H9 (cell line): Measurements from ENCODE around the gene TIMM13. TPM values are rescaled to one million over a fixed set of nuclear protein-coding genes. Genes with fewer than 3 reads are reported as not detected.

ENCODE experiments used
- DNase-seq: peaks from one replicate; pipeline ENCODE4 v3.0.0-alpha.2; 2017
- H2AFZ ChIP-seq: one replicate; pipeline ENCODE4 v1.6.1; 2013; ENCODE audit warnings: mild to moderate bottlenecking, low read length, control low read depth, moderate library complexity
- H2AK5ac ChIP-seq: 2 replicates; pipeline ENCODE4 v1.6.1; 2013; ENCODE audit warnings: low read length, control low read depth, mixed read lengths; ENCODE audit not compliant: insufficient read length
- H2BK120ac ChIP-seq: one replicate; pipeline ENCODE4 v1.6.1; 2013; ENCODE audit warnings: low read depth, mild to moderate bottlenecking, low read length, control low read depth, inconsistent platforms; ENCODE audit not compliant: poor library complexity, severe bottlenecking
- H2BK12ac ChIP-seq: 2 replicates; pipeline ENCODE4 v1.6.1; 2013; ENCODE audit warnings: low read length, control low read depth, mixed read lengths, low read depth; ENCODE audit not compliant: insufficient read length
- H2BK15ac ChIP-seq: 2 replicates; pipeline ENCODE4 v1.6.1; 2013; ENCODE audit warnings: low read depth, low read length, control low read depth
- H2BK20ac ChIP-seq: one replicate; pipeline ENCODE4 v1.6.1; 2013; ENCODE audit warnings: low read depth, mild to moderate bottlenecking, low read length, control low read depth, inconsistent platforms; ENCODE audit not compliant: poor library complexity, severe bottlenecking
- H2BK5ac ChIP-seq: 2 replicates; pipeline ENCODE4 v1.6.1; 2013; ENCODE audit warnings: low read length, control low read depth, mixed read lengths; ENCODE audit not compliant: insufficient read length
- H3K14ac ChIP-seq: 2 replicates; pipeline ENCODE4 v1.6.1; 2013; ENCODE audit warnings: low read length, control low read depth; ENCODE audit not compliant: insufficient read depth
- H3K18ac ChIP-seq: 2 replicates; pipeline ENCODE4 v1.6.1; 2013; ENCODE audit warnings: low read depth, mild to moderate bottlenecking, mixed read lengths, low read length, control low read depth; ENCODE audit not compliant: insufficient read length
- H3K23ac ChIP-seq: 2 replicates; pipeline ENCODE4 v1.6.1; 2013; ENCODE audit warnings: low read length, control low read depth, mixed read lengths, low read depth; ENCODE audit not compliant: insufficient read length
- H3K23me2 ChIP-seq: 2 replicates; pipeline ENCODE4 v1.6.1; 2013; ENCODE audit warnings: low read depth, mild to moderate bottlenecking, mixed read lengths, low read length, control low read depth; ENCODE audit not compliant: insufficient read length, poor library complexity, severe bottlenecking
- H3K27ac ChIP-seq: 2 replicates; pipeline ENCODE4 v1.5.1; 2013; ENCODE audit warnings: low read length, control low read depth, mixed read lengths, low read depth; ENCODE audit not compliant: insufficient read length
- H3K27me3 ChIP-seq: 2 replicates; pipeline ENCODE4 v1.6.1; 2013; ENCODE audit warnings: low read length, control low read depth, inconsistent platforms; ENCODE audit not compliant: insufficient read depth
- H3K4ac ChIP-seq: 2 replicates; pipeline ENCODE4 v1.6.1; 2013; ENCODE audit warnings: low read depth, mild to moderate bottlenecking, control low read depth, inconsistent platforms, low read length, moderate library complexity
- H3K4me1 ChIP-seq: 2 replicates; pipeline ENCODE4 v1.6.1; 2013; ENCODE audit warnings: low read length, control low read depth, inconsistent platforms; ENCODE audit not compliant: insufficient read depth
- H3K4me2 ChIP-seq: 2 replicates; pipeline ENCODE4 v1.6.1; 2013; ENCODE audit warnings: low read length, control low read depth, mixed read lengths; ENCODE audit not compliant: insufficient read length, insufficient read depth
- H3K56ac ChIP-seq: 2 replicates; pipeline ENCODE4 v1.6.1; 2013; ENCODE audit warnings: low read depth, mild to moderate bottlenecking, mixed read lengths, low read length, control low read depth; ENCODE audit not compliant: insufficient read length
- H3K79me1 ChIP-seq: 2 replicates; pipeline ENCODE4 v1.6.1; 2013; ENCODE audit warnings: low read depth, mild to moderate bottlenecking, moderate library complexity, low read length, control low read depth, inconsistent platforms; ENCODE audit not compliant: insufficient read depth, poor library complexity, severe bottlenecking
- H3K79me2 ChIP-seq: 2 replicates; pipeline ENCODE4 v1.6.1; 2013; ENCODE audit warnings: low read length, control low read depth, inconsistent platforms; ENCODE audit not compliant: insufficient read depth
- H3K9ac ChIP-seq: 2 replicates; pipeline ENCODE4 v1.6.1; 2013; ENCODE audit warnings: low read length, control low read depth, mixed read lengths; ENCODE audit not compliant: insufficient read length; ENCODE audit errors: extremely low read depth
- H3K9me3 ChIP-seq: one replicate; pipeline ENCODE4 v1.6.1; 2013; ENCODE audit warnings: low read depth, low read length, inconsistent platforms; ENCODE audit not compliant: control insufficient read depth
- H3T11ph ChIP-seq: one replicate; pipeline ENCODE4 v1.6.1; 2013; ENCODE audit warnings: mild to moderate bottlenecking, low read length, control low read depth, inconsistent platforms
- H4K20me1 ChIP-seq: one replicate; pipeline ENCODE4 v1.6.1; 2013; ENCODE audit not compliant: control insufficient read depth, insufficient read length, insufficient read depth
- H4K5ac ChIP-seq: 2 replicates; pipeline ENCODE4 v1.6.1; 2013; ENCODE audit warnings: low read depth, mild to moderate bottlenecking, mixed read lengths, low read length, control low read depth; ENCODE audit not compliant: insufficient read length
- H4K8ac ChIP-seq: replicated peaks from 2 replicates; pipeline ENCODE4 v1.6.1; 2013; ENCODE audit warnings: low read length, control low read depth, mixed read lengths, low read depth; ENCODE audit not compliant: insufficient read length
- H4K91ac ChIP-seq: 2 replicates; pipeline ENCODE4 v1.6.1; 2013; ENCODE audit warnings: low read depth, mild to moderate bottlenecking, moderate library complexity, mixed read lengths, low read length, control low read depth; ENCODE audit not compliant: insufficient read length
- H3K27ac Mint-ChIP-seq, 3 experiments: 2 replicates in 2 of 3; 3 replicates in 1 of 3; pipeline ENCODE4 v1.8.0; 2020 to 2021; ENCODE audit warnings: mixed read lengths in 3 of 3, mild to moderate bottlenecking in 1 of 3, moderate library complexity in 1 of 3
- H3K27me3 Mint-ChIP-seq: 2 replicates; pipeline ENCODE4 v1.8.0; 2021; ENCODE audit warnings: low read depth, mild to moderate bottlenecking, moderate library complexity, mixed read lengths
- H3K36me3 Mint-ChIP-seq, 3 experiments: 2 replicates in 2 of 3; 3 replicates in 1 of 3; pipeline ENCODE4 v1.8.0; 2020 to 2021; ENCODE audit warnings: low read depth in 3 of 3, mixed read lengths in 3 of 3; ENCODE audit not compliant: insufficient read depth in 1 of 3
- H3K4me1 Mint-ChIP-seq, 2 experiments: 2 replicates each; pipeline ENCODE4 v1.8.0; 2020; ENCODE audit warnings: mixed read lengths in 2 of 2
- H3K4me3 Mint-ChIP-seq, 2 experiments: 2 replicates in 1 of 2; 3 replicates in 1 of 2; pipeline ENCODE4 v1.8.0; 2020 to 2021; ENCODE audit warnings: mild to moderate bottlenecking in 2 of 2, mixed read lengths in 2 of 2, moderate library complexity in 1 of 2
- H3K9me3 Mint-ChIP-seq, 2 experiments: 2 replicates in 1 of 2; 3 replicates in 1 of 2; pipeline ENCODE4 v1.8.0; 2020; ENCODE audit warnings: mild to moderate bottlenecking in 2 of 2, mixed read lengths in 2 of 2, moderate library complexity in 1 of 2
- CTCF ChIP-seq: fragments of 200-600 bp; sonication (generic); conservative IDR thresholded peaks from 3 replicates; pipeline ENCODE4 v1.8.0; 2021; ENCODE audit warnings: antibody characterized with exemption, mild to moderate bottlenecking
- WGBS: extraction: QIAGEN DNeasy Blood & Tissue Kit; methylation state at CpG from one replicate; pipeline ENCODE4 v1.1.7; 2013; ENCODE audit warnings: missing lambda C conversion rate, low lambda C conversion rate, mixed read lengths; ENCODE audit not compliant: insufficient read length; ENCODE audit errors: extremely low coverage; 5-methylcytosine and 5-hydroxymethylcytosine counted together
- total RNA-seq: library from RNA; stranded (reverse); gene quantifications from 2 replicates; pipeline ENCODE4 v1.2.1, GENCODE V29; 2021

The TIMM13 gene
- total RNA-seq, 1 experiment from 2014 or later = 214 TPM

DNA sequence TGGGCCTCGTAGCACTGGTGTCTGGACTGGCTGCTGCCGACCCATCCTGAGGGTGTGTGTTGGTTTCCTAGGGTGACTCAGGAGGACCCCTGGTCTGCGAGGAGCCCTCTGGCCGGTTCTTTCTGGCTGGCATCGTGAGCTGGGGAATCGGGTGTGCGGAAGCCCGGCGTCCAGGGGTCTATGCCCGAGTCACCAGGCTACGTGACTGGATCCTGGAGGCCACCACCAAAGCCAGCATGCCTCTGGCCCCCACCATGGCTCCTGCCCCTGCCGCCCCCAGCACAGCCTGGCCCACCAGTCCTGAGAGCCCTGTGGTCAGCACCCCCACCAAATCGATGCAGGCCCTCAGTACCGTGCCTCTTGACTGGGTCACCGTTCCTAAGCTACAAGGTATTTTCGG lies 13.8 kb downstream of the TIMM13 start:
- Histone ChIP-seq H3K79me2 (no peaks in the 10 kb centered on the region), H4K5ac (no peak overlapping the region), H3K18ac (no peak overlapping the region), H2BK5ac (no peak overlapping the region), H3K23me2 (no peaks in the 10 kb centered on the region), H3K9me3 (no peaks in the 10 kb centered on the region), H3K56ac (no peak overlapping the region), H3K4ac (no peak overlapping the region), H3K4me2 (no peak overlapping the region), H2BK15ac (no peak overlapping the region), H3K27ac (no peak overlapping the region), H2BK120ac (no peak overlapping the region), H3T11ph (no peak overlapping the region), H3K14ac (no peak overlapping the region), H2BK12ac (no peak overlapping the region), H4K91ac (no peak overlapping the region), H4K20me1 (no peaks in the 10 kb centered on the region), H2AK5ac (no peak overlapping the region), H4K8ac (no peak overlapping the region), H3K23ac (no peak overlapping the region), H3K9ac (no peak overlapping the region), H3K4me1 (no peaks in the 10 kb centered on the region), H2AFZ (no peak overlapping the region), H3K27me3 (no peaks in the 10 kb centered on the region), H3K79me1 (no peaks in the 10 kb centered on the region), H2BK20ac (no peak overlapping the region)
- Mint-ChIP-seq H3K36me3 (peaks cover 5 to 16% (median 6%) of the 10 kb centered on the region in 3 experiments), H3K9me3 (peaks cover 1 to 10% of the 10 kb centered on the region in 2 experiments; a peak in 4 of 5 replicates), H3K27ac (no peak overlapping the region), H3K4me1 (0 out of 4 replicates have a peak, but pooled peaks cover 0 to 4% of the 10 kb centered on the region in 2 experiments), H3K4me3 (no peak overlapping the region), H3K27me3 (peaks cover 37% of the 10 kb centered on the region)
- DNase-seq = no peak
- no CpG with 5 or more reads among the region's 16 CpGs for WGBS
- TF ChIP-seq CTCF = no peak
